H1 (cell line): ENCODE measurements around the gene MYL7.

Source experiments
- CTCF ChIP-seq, 3 experiments: IDR thresholded peaks; 1 replicate in 2 of 3; 2 replicates in 1 of 3; pipeline versions ENCODE4 v1.5.1 to v1.6.1; 2011; ENCODE audit warnings: low read length in 3 of 3, mild to moderate bottlenecking in 3 of 3, inconsistent platforms in 2 of 3, low read depth in 1 of 3, moderate library complexity in 1 of 3; ENCODE audit not compliant: insufficient read depth in 1 of 3; ENCODE audit errors: control extremely low read depth in 1 of 3
- HDAC6 ChIP-seq: IDR thresholded peaks from one replicate; pipeline ENCODE4 v1.7.1; 2012; ENCODE audit warnings: low read depth, mild to moderate bottlenecking, inconsistent platforms, low read length, moderate library complexity
- PHF8 ChIP-seq: fragments of 200-600 bp; sonication (generic); conservative IDR thresholded peaks from 2 replicates; pipeline ENCODE4 v1.7.1; 2012; ENCODE audit warnings: low read depth, mild to moderate bottlenecking, inconsistent platforms, low read length, moderate library complexity
- RAD21 ChIP-seq, 2 experiments: IDR thresholded peaks in 1 of 2; conservative IDR thresholded peaks in 1 of 2; 2 replicates each; pipeline ENCODE4 v1.6.1; 2011; ENCODE audit warnings: low read depth in 2 of 2, low read length in 2 of 2, improper control_type of control experiment in 1 of 2, inconsistent platforms in 1 of 2, mild to moderate bottlenecking in 1 of 2, moderate library complexity in 1 of 2
- RNF2 ChIP-seq: fragments of 200-900, 300-1000 bp; sonication (generic); IDR thresholded peaks from 2 replicates; pipeline ENCODE4 v1.7.1; 2016; ENCODE audit warnings: borderline replicate concordance, low read depth, mild to moderate bottlenecking, antibody characterized with exemption, low read length; ENCODE audit not compliant: poor library complexity, severe bottlenecking; ENCODE audit errors: missing control alignments
- TAF1 ChIP-seq: IDR thresholded peaks from 2 replicates; pipeline ENCODE4 v1.6.1; 2011; ENCODE audit warnings: mild to moderate bottlenecking, low read depth, low read length
- YY1 ChIP-seq: IDR thresholded peaks from 2 replicates; pipeline ENCODE4 v1.6.1; 2011; ENCODE audit warnings: low read depth, mild to moderate bottlenecking, low read length

GRCh38 chr7:44113764-44114354 lies 27.3 kb downstream of the MYL7 start:
- no peak for TF ChIP-seq TAF1
- no peak for TF ChIP-seq CTCF (IDR thresholded peaks at IDR 0.05; ENCODE audit: control extremely low read depth in 1 of 3, insufficient read depth in 1 of 3, low read depth in 1 of 3, low read length in 3 of 3)
- TF ChIP-seq HDAC6, result no peak
- TF ChIP-seq YY1, result no peak
- no peak for TF ChIP-seq RAD21 (IDR thresholded peaks at IDR 0.05 in 1 of 2, conservative IDR thresholded peaks at IDR 0.05 in 1 of 2; ENCODE audit: low read depth in 2 of 2, low read length in 2 of 2)
- TF ChIP-seq RNF2, result no peak
- no peak for TF ChIP-seq PHF8
